Measurements from ENCODE around the gene CEP170B. TPM values are rescaled to one million over a fixed set of nuclear protein-coding genes. Genes with fewer than 3 reads are reported as not detected.

The CEP170B gene
- total RNA-seq, 1 donor from 2014 or later = 10.2 TPM

Other genes starting within 250 kb of the CEP170B start
- gene INF2, start 175.7 kb upstream of the CEP170B start, total RNA-seq = 25.7 TPM
- 16.9 TPM for gene ADSS1, start 141.0 kb upstream of the CEP170B start, total RNA-seq
- gene SIVA1, start 112.1 kb upstream of the CEP170B start, total RNA-seq = 40.1 TPM
- gene AKT1, start 69.5 kb upstream of the CEP170B start, total RNA-seq = 62.3 TPM
- 2.8 TPM for gene ZBTB42, start 64.2 kb upstream of the CEP170B start, total RNA-seq
- 5.6 TPM for gene PLD4, start 59.6 kb downstream of the CEP170B start, total RNA-seq
- 52.0 TPM for gene AHNAK2, start 113.1 kb downstream of the CEP170B start, total RNA-seq
- 3.5 TPM for gene CLBA1, start 120.5 kb downstream of the CEP170B start, total RNA-seq
- gene CDCA4, start 155.8 kb downstream of the CEP170B start, total RNA-seq = 23.6 TPM
- gene GPR132, start 200.2 kb downstream of the CEP170B start, total RNA-seq = 1.6 TPM

Measured in skin of body (tissue), 1 donor.